ENCODE measurements around the gene MAP3K13.
"Not testable (repeated sequence)": the region's sequence is repeated elsewhere in the genome, so short reads cannot be mapped to it uniquely, and the experiment has no call there.

Gene MAP3K13

DNA sequence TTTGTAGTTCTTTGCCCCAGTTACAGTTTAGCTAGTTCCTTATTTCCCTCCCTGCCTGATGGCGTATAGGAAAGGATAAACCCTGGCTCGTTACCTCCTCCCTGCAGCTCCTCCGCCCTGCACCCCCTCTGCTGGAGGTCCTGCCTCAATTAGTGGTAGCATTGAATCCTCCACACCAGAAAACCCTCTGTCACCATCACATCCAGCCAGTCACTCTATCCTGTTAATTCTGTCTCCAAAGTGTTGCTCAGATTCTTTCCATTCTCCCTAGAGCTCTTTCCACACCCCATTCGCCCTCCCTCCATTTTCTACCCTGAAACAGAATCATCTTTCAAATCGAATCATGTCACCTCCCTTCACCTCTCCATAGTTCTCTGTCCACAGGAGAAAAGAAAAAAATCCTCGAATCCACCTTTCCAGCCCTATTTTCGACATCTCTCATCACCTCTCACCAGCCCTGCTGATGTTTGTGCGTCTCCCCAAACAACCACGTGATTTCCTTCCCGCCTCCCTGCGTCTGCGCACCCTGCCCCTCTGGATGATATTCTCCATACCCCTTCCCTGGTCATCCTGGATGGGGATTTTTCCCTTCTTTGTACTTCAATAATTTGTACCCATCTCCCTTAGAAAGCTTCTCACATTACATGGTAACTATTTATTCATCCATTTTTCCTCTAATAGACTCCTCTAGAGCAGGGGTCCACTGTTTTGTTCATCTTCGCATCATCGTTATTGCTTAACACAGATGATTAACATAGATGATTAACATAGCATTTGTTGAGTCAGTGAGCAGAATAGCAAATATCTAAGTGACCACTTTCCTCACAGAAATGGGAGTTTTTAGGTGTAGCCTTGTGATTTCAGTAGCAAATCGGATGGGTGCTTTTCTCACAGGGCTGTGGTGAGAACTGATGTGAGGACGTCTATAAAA lies 37.1 kb downstream of the MAP3K13 start:
- DNase-seq, result no peak

DNA sequence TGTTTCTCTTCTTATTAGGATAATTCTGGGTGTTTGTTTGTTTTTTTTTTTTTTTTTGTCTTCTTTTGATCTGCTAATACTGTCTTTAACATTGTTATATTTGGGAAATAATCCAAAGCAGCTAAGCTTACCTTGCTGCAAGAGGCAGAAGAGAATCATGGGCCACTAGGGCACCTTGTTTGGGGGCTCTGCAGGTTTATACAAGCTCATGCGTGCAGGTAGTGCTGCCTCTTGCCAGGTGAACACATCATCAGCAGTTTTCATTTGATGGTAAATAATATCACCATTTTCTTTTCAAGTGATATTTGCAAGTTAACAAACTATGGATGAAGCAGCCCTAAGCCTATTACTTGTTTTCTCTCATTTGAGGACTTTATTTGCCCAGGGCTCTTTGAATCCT lies 37.9 kb downstream of the MAP3K13 start:
- DNase-seq, result no peak

DNA sequence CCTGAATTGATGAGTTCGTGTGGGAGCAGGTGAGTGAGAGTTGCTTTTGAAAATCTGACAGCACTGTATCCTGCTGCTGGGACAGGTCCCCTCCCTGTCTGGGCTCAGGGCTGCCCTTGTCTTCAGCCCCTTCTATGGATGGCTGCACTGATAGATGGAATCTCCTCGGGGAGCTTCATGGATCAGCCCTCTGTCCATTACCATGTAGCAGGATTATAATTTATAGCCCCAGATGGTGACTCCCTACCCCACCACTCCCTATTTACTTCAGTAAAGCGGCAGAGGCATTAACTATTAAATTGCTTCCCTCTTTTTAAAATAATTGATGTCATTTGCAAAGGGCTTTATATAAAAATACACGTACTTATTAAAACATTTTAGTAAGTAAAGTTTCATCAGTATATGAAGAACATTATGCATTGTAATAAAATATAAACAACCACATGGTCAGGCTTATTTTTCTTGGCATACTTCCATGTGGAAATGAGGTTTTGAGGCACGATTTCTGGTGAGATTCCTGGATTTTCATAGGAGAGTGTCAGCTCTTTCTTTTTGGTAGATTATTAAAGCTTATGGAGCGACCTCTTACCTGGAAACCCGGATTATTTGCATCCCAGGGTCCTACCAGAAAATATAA lies 38.5 kb downstream of the MAP3K13 start:
- DNase-seq, result no peak

DNA sequence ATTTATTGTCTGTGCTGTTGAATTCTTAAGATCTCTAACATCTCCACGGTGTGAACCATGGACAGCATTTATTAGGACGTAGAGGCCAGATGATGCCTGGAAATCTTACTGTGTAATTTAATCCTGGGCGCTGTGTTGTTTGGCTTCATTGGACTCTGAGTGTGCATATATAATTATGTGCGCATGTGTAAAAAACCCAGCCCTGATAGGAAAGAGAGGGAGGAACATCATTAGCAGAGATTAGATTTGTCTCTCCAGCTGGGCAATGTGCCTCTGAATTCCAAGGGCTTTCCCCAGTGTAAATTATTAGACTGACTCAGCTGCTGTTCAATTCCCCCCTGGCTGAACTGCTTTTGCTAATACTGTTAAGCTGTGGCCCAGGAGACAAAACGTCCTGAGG lies 39.6 kb downstream of the MAP3K13 start:
- no peak for DNase-seq

DNA sequence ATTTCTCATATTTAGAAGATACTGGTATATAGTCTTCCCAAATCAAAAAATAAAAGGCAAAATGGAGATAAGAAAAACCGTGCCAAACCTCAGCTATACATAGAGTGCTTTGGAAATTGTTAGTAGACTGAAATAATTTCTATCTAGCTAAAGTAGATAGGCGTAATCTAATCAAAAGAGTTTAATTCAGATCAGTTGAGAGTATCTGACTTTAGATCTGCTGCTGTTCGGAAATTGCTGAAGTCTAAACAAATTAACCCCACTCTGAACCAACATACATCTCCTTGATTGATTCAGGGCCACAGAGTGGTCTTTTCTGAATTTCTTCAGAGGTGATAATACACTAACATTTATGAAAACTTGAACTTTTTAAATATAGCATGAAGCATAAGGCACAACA lies 40.1 kb downstream of the MAP3K13 start:
- DNase-seq, result no peak

DNA sequence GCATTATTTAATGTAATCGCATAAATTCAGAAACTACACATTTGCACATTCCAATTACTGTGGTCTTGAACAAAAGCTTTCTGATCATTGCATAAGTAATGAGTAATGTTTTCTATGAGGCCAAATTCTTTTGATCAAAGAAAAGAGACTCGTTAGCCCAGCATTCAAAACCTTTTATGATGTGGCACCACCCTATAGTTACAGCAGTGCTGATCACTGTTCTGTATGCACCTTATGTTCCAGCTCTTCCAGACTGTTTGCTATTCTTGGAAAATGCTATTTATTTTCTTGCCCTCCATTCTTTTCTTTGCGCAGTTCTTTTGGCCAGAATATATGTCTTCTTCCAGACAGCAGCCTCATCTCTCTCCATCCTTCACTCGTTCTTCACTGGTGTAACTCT lies 42.3 kb downstream of the MAP3K13 start:
- DNase-seq, result no peak

DNA sequence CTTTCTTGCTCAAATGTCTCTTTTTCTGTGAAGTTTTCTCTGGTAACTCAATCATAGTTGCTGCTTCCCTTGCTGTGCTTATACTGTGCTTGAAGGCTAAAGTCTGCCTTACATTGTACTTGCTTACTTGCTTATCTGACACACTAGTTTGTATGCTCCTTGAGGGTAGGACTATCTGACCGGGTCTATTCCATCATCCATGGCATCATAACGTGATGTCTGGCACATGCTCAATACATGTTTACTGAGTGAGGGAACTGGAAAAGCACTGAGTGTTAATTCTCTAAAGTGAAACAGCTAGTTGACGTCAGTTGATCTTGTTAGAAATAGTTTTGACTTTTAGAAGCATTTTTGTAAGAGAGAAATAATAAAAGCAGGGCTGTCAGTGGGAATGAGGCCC lies 42.7 kb downstream of the MAP3K13 start:
- no peak for DNase-seq

DNA sequence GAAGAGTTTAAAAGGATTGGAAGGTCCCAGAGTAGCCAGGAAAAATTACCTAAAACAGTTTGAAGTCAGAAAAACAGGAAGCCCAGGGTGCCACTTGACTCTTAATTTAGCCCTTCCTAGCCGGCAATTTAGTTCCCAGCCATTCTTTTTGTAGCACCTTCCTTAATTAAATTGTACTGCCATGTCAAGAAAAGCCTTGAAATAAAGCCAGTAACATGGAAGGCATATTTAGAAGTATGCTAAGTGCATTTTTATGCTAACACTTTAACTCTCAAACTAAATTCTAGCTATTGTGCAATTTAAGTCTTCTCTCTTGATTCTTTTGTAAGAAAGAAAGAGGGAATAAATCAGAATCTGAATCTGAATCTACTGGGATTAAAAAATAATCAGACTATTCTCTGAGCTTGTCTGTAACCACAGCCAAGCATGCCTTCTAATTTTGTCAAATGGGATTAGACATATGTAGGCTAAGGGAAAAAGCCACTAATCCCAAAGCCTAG lies 43.2 kb downstream of the MAP3K13 start:
- DNase-seq, result no peak

DNA sequence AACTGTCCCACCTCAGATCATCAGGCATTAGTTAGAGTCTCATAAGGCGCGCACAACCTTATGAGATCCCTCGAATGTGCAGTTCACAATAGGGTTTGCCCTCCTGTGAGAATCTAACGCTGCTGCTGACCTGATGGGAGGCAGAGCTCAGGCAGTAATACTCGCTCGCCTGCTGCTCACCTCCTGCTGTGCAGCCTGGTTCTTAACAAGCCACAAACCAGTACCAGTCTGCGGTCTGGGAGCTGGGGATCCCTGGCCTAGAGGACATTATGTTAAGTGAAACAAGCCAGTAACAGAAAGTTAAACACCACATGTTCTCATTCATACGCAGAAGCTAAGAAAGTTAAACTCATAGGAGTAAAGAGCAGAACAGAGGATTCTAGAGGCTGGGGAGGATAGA lies 47.0 kb downstream of the MAP3K13 start:
- DNase-seq, result no peak

DNA sequence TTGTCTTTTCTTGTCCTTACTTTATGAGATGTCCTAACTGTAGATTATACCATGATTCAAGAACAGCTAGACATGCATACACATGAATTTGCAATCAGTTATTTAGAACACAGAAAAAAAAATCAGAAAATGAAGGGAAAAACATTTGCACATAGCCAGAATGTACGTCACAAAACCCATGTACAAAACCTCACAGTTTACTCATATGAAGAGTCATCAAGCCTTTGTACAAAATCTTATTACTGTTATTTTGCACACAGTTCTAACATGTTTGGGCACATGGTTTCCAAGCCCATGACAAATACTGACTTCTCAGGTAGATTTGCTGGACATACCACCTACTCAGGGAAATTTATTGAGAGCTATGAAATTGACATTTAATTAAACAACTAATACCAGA lies 48.2 kb downstream of the MAP3K13 start:
- no peak for DNase-seq

DNA sequence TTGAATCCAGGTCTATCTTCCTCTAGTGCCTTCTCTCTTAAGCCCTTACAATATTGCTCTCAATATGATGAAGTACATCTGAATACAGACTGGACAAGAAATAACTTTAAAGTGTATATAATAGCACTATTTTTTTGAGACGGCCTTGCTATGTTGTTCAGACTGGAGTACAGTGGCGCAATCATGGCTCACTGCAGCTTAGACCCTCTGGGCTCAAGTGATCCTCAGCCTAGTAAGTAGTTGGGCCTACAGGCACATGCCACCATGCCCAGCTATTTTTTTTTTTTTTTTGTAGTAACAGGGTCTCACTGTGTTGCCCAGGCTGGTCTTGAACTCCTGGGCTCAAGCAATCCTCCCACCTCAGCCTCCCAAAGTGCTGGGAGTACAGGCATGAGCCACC lies 53.6 kb downstream of the MAP3K13 start:
- no peak for DNase-seq

DNA sequence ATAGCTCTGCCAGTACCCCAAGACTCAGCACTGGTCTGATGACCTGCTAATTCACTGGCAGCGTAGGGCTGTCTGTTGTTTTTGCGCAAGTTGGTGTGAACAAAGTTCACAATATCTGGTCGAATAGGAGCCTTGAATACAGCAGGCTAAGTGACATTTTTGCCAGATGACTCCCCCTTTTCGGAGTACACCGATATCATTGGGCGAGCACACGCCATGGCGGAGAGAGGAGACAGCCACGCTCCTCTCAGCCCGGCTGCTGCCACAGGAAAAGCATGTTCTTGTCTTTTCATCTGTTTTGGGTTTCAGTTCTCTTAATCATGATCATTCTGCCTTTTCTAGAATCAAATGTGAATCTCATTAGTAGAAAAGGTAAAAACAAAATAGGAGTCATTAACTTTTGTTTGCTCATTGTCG lies 55.6 kb downstream of the MAP3K13 start:
- DNase-seq, result not testable (repeated sequence)

DNA sequence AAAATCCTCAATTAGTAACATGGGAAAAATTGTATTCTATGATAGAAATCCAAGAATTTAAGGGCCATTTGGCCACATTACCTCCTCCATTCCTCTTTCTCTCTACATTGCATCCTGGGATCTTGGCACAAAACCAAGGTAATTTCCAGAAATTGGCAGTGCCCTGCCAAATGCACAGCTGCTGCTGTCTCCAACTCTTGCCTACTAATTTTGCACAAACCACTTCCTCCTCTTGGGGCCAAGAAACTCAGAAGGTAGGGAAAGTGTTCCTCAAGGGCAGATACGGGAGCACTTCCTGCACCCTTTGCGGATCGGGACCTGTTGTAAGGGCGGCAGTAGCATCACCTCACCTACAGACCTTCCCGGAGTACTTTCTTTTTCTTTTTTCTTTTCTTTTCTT lies 57.8 kb downstream of the MAP3K13 start:
- DNase-seq, result no peak

DNA sequence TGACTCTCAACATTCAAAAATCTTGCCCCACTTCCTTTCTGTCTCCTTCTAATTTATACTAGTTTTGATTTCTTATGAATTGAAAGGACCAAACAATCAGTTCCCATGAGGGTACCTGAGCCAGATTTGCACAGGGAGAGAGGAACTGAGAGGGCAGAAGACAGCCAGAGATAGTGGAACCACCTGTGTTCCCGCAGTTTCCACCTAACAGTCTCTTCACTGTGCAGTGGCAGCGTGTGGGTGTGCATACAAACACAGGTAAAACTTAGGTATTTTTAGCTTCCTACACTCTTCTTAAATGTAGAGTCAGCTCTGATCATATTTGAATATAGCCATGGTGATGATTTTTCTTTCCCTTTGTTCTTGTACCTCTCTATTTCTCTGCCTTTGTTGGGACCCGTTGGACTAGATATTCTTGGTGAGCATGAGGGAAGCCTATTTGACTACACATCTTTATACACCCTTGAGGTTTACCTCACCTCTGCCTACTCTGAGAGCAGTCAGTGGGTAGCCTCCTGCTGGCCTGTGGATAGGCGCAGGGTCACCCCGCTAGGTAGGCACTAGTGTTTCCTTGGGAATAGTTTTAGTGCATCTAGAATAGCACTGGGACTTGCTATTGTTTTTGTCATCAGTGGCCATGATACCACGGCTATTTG lies 58.8 kb downstream of the MAP3K13 start:
- DNase-seq, result no peak

DNA sequence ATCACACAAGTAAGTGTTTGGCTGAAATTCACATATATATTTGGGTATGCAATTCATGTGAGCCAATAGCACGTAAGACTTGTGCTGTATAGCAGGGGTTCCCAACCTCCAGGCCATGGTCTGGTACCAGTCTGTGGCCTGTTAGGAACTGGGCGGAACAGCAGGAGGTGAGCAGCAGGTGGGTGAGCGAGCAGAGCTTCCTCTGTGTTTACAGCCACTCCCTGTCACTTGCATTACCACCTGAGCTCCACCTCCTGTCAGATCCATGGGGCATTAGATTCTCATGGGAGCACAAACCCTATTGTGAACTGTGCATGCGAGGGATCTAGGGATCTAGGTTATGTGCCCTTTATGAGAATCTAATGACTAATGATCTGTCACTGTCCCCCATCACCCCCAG lies 59.7 kb downstream of the MAP3K13 start:
- DNase-seq, result no peak

DNA sequence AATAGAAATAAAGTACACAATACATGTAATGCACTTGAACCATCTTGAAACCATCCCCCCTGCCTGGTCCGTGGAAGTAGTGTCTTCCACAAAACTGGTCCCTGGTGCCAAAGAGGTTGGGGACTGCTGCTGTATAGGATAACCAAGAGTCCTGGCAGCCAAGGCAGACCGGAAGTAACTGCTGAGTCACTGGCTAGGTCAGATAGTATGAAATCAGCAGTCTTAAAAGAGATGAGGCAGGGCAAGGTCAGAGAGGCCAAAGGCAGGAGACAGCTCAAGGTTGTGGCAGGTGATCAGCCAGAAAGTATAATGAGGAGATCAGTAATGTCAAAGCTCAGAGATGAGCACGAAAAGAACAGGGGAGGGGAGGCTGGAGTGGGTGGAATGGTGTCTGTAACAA lies 60.2 kb downstream of the MAP3K13 start:
- DNase-seq, result no peak

DNA sequence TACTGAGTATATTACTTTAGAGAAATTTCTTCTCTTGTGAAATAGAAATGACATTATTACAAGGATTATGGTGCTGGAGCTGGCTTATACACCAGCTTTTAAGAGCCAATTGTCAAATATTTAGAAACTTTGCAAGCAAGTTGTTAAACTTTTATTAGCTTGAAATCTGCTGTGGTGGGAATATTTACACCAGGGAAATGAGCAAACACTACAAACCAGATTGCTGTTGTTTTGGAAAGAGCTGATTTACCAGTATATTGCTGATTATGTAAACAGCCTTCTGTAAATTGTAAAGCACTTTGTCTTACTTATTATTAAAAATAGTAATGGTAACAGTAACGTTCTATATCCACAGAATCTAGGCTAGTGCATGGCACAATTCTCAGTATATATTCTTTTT lies 61.5 kb downstream of the MAP3K13 start:
- no peak for DNase-seq

DNA sequence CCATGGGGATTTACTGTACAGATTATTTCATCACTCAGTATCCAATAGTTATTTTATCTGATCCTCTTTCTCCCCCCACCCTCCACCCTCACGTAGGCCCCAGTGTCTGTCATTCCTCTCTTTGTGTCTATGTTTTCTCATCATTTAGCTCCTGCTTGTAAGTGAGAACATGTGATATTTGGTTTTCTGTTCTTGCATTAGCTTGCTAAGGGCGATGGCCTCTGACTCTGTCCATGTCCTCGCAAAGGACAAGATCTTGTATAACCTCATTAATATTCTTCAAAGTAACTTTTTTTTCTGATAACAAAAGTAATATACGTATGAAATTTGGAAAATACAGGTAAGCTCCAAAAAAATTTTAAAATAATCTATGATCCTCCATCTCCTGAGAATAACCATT lies 67.4 kb downstream of the MAP3K13 start:
- no peak for DNase-seq

DNA sequence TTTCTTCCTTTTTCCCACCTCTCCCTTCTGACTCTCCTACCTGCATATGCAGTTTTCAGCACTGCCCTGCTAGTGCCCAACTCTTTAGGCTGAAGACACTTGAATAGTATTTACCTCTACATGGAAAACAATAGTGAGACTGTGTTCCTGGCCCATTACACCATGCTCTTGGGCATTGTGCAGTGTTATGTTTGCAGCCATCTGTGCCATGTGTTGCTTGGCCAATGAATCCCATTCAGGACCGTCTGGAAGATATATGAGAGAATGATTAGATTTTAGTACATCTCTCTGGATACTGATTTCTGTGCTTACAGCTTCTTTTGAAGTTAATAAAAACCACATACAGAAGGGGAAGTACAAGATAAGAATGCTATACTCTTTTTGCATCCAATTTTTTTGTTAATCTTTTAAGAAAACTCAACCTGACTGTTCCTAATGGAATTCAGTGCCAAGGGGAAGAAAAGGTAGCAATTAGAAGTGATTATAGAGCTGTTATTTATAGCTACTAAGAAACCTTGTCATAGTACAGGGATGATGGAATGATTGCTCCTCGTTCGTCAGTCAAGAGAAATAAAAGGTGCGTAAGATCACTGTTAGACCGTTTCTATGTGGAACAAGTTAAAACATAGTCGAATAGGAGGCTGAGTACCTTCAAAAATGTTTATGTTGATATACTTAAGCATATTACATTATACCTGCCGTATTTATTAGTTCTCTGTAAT lies 77.0 kb downstream of the MAP3K13 start:
- DNase-seq, result no peak

DNA sequence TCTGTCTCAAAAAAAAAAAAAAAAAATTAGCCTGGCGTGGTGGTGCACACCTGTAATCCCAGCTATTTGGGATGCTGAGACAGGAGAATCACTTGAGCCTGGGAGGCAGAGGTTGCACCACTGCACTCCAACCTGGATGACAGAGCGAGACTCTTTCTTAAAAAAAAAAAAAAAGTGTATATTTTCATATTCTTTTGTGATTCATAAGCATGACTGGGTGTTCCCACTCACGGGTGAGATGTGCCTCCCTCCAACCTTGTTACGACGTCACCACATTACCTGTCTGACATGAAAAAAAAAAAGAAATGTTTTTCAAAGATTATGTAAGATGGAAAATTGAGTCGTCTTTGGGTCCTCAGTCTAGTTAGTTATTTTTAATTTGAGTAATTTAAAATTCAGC lies 79.1 kb downstream of the MAP3K13 start:
- DNase-seq, result no peak

DNA sequence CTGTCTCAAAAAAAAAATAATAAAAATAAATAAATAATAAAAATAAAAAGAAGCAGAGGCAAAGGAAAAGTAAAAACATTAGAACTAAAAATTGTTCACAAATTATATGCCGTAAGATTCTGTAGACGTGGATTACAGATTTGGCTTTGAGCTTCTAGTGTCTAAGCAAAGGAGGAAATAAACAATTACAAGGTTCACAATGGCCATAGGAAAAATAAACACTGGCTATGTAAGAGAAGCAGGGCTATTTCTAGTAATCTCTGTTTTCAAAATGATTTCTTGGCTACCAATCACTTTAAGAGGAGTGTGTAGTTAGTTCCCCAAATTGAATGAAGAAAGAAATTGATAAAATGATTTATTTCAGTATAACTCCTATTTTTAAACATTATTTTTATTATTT lies 81.4 kb downstream of the MAP3K13 start:
- DNase-seq, result no peak

DNA sequence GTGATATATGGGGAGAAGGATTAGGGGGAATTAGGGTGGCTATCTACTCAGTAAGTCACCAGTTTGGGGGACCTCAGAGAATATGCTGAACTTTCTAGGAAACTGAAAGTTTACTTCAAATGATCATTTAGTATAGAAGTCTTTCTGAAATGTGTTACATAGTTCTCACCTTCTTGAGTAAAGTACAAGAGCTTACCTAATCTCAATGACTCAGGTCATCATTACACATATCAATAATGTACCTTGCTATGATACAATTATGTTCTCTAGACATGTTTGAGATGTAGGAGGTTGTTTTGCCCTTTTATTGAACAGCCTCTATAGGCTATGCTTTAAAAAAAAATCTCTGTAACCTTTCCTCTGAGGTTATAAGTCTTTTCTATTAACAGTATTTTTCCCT lies 85.2 kb downstream of the MAP3K13 start:
- DNase-seq, result no peak

DNA sequence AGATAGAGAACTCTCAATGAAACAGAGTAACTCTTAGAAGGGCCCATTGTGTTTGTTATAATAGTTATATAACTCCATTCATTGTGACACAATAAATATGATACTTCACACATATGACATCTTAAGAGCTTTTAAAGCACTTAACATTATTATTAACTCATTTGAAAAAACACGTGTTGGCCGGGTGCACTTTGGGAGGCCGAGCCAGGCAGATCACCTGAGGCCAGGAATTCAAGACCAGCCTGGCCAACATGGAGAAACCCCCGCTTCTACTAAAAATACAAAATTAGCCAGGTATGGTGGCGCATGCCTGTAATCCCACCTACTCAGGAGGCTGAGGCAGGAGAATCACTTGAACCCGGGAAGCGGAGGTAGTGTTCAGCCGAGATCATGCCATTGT lies 88.5 kb downstream of the MAP3K13 start:
- not testable (repeated sequence) for DNase-seq
